BE2C (cell line): ENCODE measurements around the gene APBA1.

Source experiments
- DNase-seq: peaks from one replicate; pipeline ENCODE4 v3.0.0-alpha.2; 2020
- H3K27me3 ChIP-seq: fragments of 250-450 bp; sonication (Bioruptor Pico); 2 replicates; pipeline ENCODE4 v1.5.1; 2020; ENCODE audit warnings: mild to moderate bottlenecking
- H3K36me3 ChIP-seq: fragments of 250-450 bp; sonication (Bioruptor Pico); 2 replicates; pipeline ENCODE4 v1.5.1; 2020; ENCODE audit warnings: mild to moderate bottlenecking
- H3K4me1 ChIP-seq: fragments of 250-450 bp; sonication (Bioruptor Pico); 2 replicates; pipeline ENCODE4 v1.5.1; 2020
- H3K4me3 ChIP-seq: 2 replicates; pipeline ENCODE4 v1.5.1; 2011; ENCODE audit warnings: low read depth, low read length
- H3K9me3 ChIP-seq: fragments of 250-450 bp; sonication (Bioruptor Pico); 2 replicates; pipeline ENCODE4 v1.5.1; 2020
- TF ChIP-seq, protein P1 (sequence below): IDR thresholded peaks from 2 replicates; pipeline ENCODE4 v1.5.1; 2012; ENCODE audit warnings: mild to moderate bottlenecking, low read depth, low read length

The APBA1 gene

DNA sequence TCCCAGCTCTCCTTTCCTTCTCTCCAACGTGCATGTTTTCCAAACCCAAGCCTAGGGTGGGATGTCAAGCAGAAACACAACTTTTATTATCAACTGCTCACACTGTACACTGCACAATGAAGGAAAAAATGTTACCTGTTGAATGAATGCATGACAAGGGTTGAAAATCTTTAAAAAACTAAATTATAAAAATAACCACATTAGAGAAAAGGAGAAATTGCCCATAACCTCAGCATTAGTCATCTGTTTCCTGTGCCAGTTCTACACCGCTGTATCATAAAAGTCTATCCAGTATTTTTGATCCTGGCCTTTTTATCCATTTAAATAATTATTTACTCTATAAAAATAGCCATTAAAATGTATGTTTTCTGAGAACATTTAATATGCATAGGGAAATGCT lies 101.1 kb downstream of the APBA1 start:
- Histone ChIP-seq H3K9me3 (no peaks in the 10 kb centered on the region), H3K4me1 (peaks cover 4% of the 10 kb centered on the region), H3K4me3 (no peak overlapping the region), H3K36me3 (no peaks in the 10 kb centered on the region), H3K27me3 (no peaks in the 10 kb centered on the region)
- TF ChIP-seq, protein P1, sequence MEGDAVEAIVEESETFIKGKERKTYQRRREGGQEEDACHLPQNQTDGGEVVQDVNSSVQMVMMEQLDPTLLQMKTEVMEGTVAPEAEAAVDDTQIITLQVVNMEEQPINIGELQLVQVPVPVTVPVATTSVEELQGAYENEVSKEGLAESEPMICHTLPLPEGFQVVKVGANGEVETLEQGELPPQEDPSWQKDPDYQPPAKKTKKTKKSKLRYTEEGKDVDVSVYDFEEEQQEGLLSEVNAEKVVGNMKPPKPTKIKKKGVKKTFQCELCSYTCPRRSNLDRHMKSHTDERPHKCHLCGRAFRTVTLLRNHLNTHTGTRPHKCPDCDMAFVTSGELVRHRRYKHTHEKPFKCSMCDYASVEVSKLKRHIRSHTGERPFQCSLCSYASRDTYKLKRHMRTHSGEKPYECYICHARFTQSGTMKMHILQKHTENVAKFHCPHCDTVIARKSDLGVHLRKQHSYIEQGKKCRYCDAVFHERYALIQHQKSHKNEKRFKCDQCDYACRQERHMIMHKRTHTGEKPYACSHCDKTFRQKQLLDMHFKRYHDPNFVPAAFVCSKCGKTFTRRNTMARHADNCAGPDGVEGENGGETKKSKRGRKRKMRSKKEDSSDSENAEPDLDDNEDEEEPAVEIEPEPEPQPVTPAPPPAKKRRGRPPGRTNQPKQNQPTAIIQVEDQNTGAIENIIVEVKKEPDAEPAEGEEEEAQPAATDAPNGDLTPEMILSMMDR: no peak
- DNase-seq: no peak

DNA sequence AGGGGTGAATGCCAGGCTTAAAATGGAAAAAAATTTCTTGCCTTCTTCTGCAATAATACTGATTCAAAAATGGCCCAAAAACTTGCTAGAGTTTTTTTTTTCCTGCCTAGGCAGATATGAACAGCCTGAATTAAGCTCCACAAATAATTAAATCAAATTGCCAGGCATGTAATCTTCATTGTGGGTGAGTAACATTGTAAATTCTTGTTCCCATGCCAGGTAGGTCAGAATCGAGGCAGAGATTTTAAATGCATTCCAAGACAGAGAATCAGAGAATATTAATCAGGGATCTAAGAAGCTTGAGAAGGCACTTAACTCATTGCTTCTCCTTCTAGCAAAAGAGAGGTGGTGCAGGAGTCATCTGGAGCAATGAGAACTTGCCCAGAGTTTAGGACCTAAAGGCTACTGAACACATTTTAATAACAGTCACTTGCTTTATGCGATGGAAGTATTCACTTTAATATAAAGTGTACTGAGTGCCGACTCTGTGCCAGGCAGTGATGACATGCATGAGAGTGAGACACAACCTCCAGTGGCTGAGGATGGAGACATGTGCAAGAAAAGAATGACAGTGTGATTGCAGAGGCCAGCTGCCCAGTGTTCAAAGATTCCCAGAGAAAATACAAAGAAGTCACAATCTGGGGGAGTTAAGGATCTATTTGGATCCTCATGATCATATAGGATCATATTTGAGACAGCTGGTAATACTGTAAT lies 102.3 kb downstream of the APBA1 start:
- Histone ChIP-seq H3K36me3 (no peaks in the 10 kb centered on the region), H3K9me3 (no peaks in the 10 kb centered on the region), H3K27me3 (no peaks in the 10 kb centered on the region), H3K4me1 (peaks cover 4% of the 10 kb centered on the region), H3K4me3 (no peak overlapping the region)
- TF ChIP-seq, protein P1: no peak
- no peak for DNase-seq

DNA sequence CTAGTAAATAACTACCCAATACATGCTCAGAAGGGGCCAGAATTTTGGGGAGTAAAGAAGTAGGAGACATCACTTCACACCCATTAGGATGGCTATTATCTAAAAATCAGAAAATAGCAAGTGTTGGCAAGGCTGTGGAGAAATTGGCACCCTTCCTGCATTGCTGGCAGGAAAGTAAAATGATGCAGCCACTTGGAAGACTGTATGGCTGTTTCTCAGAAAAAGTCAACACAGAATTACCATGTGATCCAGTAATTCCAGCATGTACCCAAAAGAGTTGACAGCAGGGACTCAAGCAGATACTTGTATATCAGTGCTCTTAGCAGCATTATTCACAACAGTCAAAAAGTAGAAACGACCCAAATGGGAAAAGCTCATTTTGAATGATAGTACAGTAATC lies 107.6 kb downstream of the APBA1 start:
- Histone ChIP-seq H3K36me3 (no peaks in the 10 kb centered on the region), H3K27me3 (no peaks in the 10 kb centered on the region), H3K4me3 (no peak overlapping the region), H3K4me1 (no peaks in the 10 kb centered on the region), H3K9me3 (no peaks in the 10 kb centered on the region; the same call in 1 of the 2 replicates)
- TF ChIP-seq, protein P1: no peak
- DNase-seq: no peak

DNA sequence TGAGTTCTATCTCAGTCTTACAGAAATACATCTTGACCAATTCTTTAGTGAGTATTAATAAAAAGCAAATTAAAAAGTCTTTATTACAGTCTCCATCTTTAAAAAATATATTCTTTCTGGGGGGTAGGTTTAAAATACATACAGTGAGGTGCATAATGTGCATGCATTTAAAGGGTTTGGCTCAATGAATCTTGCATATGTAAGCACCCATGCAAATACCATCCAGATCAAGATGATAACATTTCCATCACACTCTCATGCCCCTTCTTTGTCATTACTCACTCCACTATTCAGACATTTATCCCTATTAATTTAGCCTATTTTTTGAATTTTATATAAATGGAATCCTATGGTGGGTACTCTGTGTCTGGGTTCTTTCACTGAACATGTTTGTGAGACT lies 113.0 kb downstream of the APBA1 start:
- no peak for DNase-seq
- Histone ChIP-seq H3K9me3 (no peaks in the 10 kb centered on the region; the same call in 1 of the 2 replicates), H3K27me3 (no peaks in the 10 kb centered on the region), H3K4me1 (peaks cover 24% of the 10 kb centered on the region), H3K36me3 (no peaks in the 10 kb centered on the region), H3K4me3 (no peak overlapping the region)
- TF ChIP-seq, protein P1: no peak

DNA sequence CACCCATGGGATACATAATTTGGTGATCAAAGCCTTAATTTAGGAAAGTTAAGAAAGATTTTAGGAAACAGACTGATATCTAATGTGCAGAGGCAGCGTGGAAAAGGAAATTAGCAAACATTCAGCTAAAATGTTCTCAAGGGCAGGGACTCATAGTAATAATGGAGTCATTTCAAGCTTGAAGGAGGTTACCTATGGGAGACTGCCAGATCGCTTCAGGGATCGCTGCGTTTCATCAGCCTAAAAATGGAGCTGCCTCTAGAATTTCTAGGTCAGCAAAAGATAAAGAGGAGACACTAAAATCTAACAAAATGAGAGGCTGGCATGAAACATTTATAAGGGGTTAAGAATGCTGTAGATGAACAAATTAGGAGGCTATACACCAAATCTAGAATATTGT lies 115.5 kb downstream of the APBA1 start:
- no peak overlapping the region for H3K4me3 ChIP-seq
- peaks cover 24% of the 10 kb centered on the region for H3K4me1 ChIP-seq
- H3K9me3 ChIP-seq: no peaks in the 10 kb centered on the region; the same call in 1 of the 2 replicates
- TF ChIP-seq, protein P1: no peak
- DNase-seq: no peak
- no peaks in the 10 kb centered on the region for H3K27me3 ChIP-seq
- H3K36me3 ChIP-seq: no peaks in the 10 kb centered on the region

DNA sequence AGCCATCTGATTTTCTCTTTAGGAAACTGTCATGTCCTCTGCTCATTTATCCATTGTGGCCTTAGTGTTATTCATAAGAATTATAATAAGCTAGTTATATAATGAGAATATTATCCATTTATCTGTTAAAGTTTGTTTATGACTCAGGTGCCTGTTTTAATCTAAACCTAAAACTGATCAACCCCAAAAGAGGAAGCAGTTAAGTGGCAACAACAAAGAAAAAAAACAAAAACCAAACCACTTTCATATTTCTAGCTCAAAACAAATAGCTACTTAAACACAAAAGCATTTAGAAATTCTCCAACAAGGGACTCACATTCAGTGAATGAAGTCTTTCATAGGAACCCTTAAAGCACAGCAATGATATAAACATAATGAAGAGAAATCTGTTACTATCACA lies 116.4 kb downstream of the APBA1 start:
- Histone ChIP-seq H3K4me1 (peaks cover 24% of the 10 kb centered on the region), H3K9me3 (no peaks in the 10 kb centered on the region), H3K36me3 (no peaks in the 10 kb centered on the region), H3K27me3 (no peaks in the 10 kb centered on the region), H3K4me3 (no peak overlapping the region)
- TF ChIP-seq, protein P1: no peak
- DNase-seq: no peak
